ENCODE results near the gene IL1RAPL2. TPM values are rescaled to one million over a fixed set of nuclear protein-coding genes. Genes with fewer than 3 reads are reported as not detected.

Gene IL1RAPL2
- polyA plus RNA-seq, 3 donors = not detected

DNA sequence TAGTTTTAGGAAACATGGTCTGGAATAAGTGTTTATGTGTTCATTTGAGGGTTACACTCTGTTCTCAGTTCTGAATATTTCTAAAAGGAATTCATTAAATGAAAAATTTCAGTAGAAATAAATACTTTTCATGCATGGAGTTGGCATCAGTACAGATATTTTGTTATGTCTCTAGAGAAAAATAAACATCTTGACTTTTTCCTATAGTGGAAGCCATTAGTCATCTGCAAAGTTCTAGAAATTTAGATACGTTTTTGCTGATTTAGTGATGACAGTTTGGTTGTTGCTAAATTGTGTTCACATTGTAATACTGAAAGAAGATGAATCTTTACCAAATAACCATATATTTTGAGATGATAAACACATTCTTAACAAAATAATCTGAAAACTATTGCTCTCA lies 922.7 kb downstream of the IL1RAPL2 start:
- H3K27ac Mint-ChIP-seq = no peak overlapping the region
- H3K27me3 ChIP-seq (ENCODE audit: control insufficient read depth in 2 of 2, insufficient read depth in 2 of 2, low read length in 2 of 2) = no peaks in the 10 kb centered on the region
- no CpG with 5 or more reads among the region's 1 CpG for WGBS (ENCODE audit: insufficient coverage)
- H3K36me3 ChIP-seq (replicated peaks in 1 of 2; ENCODE audit: control insufficient read depth in 1 of 2, insufficient read depth in 2 of 2, low read length in 2 of 2) = no peaks in the 10 kb centered on the region
- no peaks in the 10 kb centered on the region for H3K4me1 ChIP-seq (ENCODE audit: control insufficient read depth in 1 of 2, insufficient read depth in 2 of 2, low read length in 2 of 2)
- no peak overlapping the region for H3K27ac ChIP-seq (ENCODE audit: low read depth in 1 of 2, low read length in 2 of 2)
- no peaks in the 10 kb centered on the region for H3K79me2 ChIP-seq (ENCODE audit: insufficient read depth, low read length)
- no peak for DNase-seq
- intact Hi-C loops (cut with micrococcal nuclease) = no loop called here
- no peaks in the 10 kb centered on the region for H3K36me3 Mint-ChIP-seq
- H2AFZ ChIP-seq (ENCODE audit: insufficient read depth, low read depth, low read length, poor library complexity, severe bottlenecking) = no peak overlapping the region
- TF ChIP-seq, protein P1, sequence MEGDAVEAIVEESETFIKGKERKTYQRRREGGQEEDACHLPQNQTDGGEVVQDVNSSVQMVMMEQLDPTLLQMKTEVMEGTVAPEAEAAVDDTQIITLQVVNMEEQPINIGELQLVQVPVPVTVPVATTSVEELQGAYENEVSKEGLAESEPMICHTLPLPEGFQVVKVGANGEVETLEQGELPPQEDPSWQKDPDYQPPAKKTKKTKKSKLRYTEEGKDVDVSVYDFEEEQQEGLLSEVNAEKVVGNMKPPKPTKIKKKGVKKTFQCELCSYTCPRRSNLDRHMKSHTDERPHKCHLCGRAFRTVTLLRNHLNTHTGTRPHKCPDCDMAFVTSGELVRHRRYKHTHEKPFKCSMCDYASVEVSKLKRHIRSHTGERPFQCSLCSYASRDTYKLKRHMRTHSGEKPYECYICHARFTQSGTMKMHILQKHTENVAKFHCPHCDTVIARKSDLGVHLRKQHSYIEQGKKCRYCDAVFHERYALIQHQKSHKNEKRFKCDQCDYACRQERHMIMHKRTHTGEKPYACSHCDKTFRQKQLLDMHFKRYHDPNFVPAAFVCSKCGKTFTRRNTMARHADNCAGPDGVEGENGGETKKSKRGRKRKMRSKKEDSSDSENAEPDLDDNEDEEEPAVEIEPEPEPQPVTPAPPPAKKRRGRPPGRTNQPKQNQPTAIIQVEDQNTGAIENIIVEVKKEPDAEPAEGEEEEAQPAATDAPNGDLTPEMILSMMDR (IDR thresholded peaks at IDR 0.05) = no peak
- H3K4me3 ChIP-seq (replicated peaks in 1 of 3; ENCODE audit: low read depth in 2 of 3, low read length in 3 of 3) = no peak overlapping the region
- H3K4me3 Mint-ChIP-seq = no peak overlapping the region
- no peak overlapping the region for H3K9ac ChIP-seq (ENCODE audit: insufficient read depth, low read length, poor library complexity, severe bottlenecking)
- no peak overlapping the region for H3K4me2 ChIP-seq (replicated peaks; ENCODE audit: extremely low read depth, low read length, poor library complexity, severe bottlenecking)
- no peaks in the 10 kb centered on the region for H3K9me3 ChIP-seq (replicated peaks in 1 of 2; ENCODE audit: control insufficient read depth in 1 of 2, insufficient read depth in 1 of 2, low read length in 2 of 2)
- no peaks in the 10 kb centered on the region for H3K4me1 Mint-ChIP-seq
- H3K9me3 Mint-ChIP-seq = peaks cover 0 to 4% (median 0%) of the 10 kb centered on the region in 7 donors
- no peaks in the 10 kb centered on the region for H3K27me3 Mint-ChIP-seq (ENCODE audit: low read depth in 3 of 3)
- H4K20me1 ChIP-seq (ENCODE audit: insufficient read depth, low read length) = no peaks in the 10 kb centered on the region

GRCh38 chrX:105495376-105495775 lies 929.4 kb downstream of the IL1RAPL2 start:
- TF ChIP-seq, protein P1 (IDR thresholded peaks at IDR 0.05) = no peak
- no peaks in the 10 kb centered on the region for H3K27me3 ChIP-seq (ENCODE audit: control insufficient read depth in 2 of 2, insufficient read depth in 2 of 2, low read length in 2 of 2)
- no peak overlapping the region for H2AFZ ChIP-seq (ENCODE audit: insufficient read depth, low read depth, low read length, poor library complexity, severe bottlenecking)
- no peaks in the 10 kb centered on the region for H3K4me1 ChIP-seq (ENCODE audit: control insufficient read depth in 1 of 2, insufficient read depth in 2 of 2, low read length in 2 of 2)
- Mint-ChIP-seq H3K9me3 (peaks cover 0 to 1% (median 0%) of the 10 kb centered on the region in 7 donors), H3K27me3 (ENCODE audit: low read depth in 3 of 3) (peaks cover 0 to 9% (median 0%) of the 10 kb centered on the region in 3 donors), H3K36me3 (no peaks in the 10 kb centered on the region), H3K4me1 (no peaks in the 10 kb centered on the region), H3K4me3 (no peak overlapping the region), H3K27ac (no peak overlapping the region)
- no peak overlapping the region for H3K4me2 ChIP-seq (replicated peaks; ENCODE audit: extremely low read depth, low read length, poor library complexity, severe bottlenecking)
- no peaks in the 10 kb centered on the region for H3K36me3 ChIP-seq (replicated peaks in 1 of 2; ENCODE audit: control insufficient read depth in 1 of 2, insufficient read depth in 2 of 2, low read length in 2 of 2)
- no peak for DNase-seq
- no peaks in the 10 kb centered on the region for H3K79me2 ChIP-seq (ENCODE audit: insufficient read depth, low read length)
- intact Hi-C loops (cut with micrococcal nuclease) = no loop called here
- H3K4me3 ChIP-seq (replicated peaks in 1 of 3; ENCODE audit: low read depth in 2 of 3, low read length in 3 of 3) = no peak overlapping the region
- H4K20me1 ChIP-seq (ENCODE audit: insufficient read depth, low read length) = no peaks in the 10 kb centered on the region
- no peak overlapping the region for H3K27ac ChIP-seq (ENCODE audit: low read depth in 1 of 2, low read length in 2 of 2)
- no peak overlapping the region for H3K9ac ChIP-seq (ENCODE audit: insufficient read depth, low read length, poor library complexity, severe bottlenecking)
- no peaks in the 10 kb centered on the region for H3K9me3 ChIP-seq (replicated peaks in 1 of 2; ENCODE audit: control insufficient read depth in 1 of 2, insufficient read depth in 1 of 2, low read length in 2 of 2)
